Stimulated activated CD8-positive, alpha-beta memory T cell treated with anti-CD3 and anti-CD28 coated beads, Interleukin-4, amount 100 ng/mL, for 24 hours (primary cell): ENCODE data around the gene JPH3.

Experiments
- DNase-seq: peaks from one replicate; pipeline ENCODE4 v3.0.0-alpha.2; 2020; ENCODE audit warnings: low read depth

The JPH3 gene

DNA sequence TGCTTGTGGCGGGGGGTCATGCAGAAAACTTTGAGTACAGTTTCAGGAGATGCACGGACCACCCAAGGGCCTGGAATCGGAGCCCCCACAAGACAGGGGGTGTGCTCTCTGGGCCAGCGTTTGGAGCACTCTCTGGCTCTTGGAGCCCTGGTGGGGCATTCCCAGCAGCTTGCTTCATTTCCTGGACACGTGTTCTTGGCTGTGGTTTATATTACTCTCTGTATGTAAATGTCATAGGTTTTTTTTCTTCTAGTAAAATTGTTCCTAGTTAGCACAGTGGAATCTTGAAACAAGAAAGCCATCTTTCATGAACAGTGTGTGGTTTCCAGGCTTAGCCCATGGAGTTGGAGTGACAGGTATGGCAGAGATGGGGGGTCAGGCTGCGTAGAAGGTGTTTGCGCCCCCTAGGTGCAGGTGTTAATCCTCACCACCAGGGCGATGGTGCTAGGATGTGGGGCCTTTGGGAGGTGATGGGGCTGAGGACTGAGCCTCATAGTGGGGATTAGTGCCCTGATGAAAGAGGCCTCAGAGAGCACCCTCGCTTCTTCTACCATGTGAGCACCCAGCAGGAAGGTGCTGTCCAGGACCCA lies 79.8 kb downstream of the JPH3 start:
- no peak for DNase-seq

DNA sequence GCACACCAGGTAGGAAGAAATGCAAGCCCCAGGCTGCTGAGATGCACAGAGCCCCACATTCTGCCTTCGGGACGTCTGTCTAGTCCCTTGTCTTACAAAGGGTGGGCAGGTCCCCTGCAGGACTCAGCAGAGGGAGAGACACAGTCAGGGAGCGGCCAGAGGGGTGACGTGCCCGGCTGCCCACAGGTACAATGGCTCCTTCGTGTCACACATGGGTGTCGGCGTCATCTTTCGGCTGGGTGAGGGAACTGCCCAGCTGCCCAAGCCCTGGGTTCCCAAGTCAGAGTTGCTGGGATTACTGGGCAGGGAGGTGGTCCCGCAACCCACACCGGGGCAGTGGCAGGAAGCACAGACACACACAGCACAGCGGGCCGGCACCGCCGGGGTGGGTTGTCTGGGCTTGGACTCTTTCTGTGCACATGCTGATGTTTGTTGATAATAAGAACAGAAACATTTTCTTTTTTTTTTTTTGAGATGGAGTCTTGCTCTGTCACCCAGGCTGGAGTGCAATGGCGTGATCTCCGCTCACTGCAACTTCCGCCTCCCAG lies 80.6 kb downstream of the JPH3 start:
- no peak for DNase-seq

- DNase-seq = no peak
Measured at GRCh38 chr16:87684106-87684677, 81.9 kb downstream of the JPH3 start.

- no peak for DNase-seq
Measured at GRCh38 chr16:87684711-87685404, 82.5 kb downstream of the JPH3 start.

DNA sequence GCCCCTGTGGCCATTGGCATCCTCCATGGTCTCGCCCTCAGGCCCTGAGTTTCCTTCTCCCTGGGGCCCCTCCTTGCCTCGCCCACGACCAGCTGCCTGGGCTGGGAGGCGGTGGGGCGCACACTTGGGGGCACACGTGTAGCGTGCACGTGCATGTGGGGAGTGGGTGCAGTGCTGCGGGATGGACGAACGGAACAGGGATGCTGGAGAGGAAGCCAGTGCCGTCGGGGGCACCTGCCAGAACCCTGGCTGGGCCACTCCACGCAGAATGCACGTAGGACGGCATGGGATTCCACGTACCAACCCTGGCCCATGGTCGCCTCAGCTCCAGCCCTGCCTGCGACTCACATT lies 83.1 kb downstream of the JPH3 start:
- no peak for DNase-seq

DNA sequence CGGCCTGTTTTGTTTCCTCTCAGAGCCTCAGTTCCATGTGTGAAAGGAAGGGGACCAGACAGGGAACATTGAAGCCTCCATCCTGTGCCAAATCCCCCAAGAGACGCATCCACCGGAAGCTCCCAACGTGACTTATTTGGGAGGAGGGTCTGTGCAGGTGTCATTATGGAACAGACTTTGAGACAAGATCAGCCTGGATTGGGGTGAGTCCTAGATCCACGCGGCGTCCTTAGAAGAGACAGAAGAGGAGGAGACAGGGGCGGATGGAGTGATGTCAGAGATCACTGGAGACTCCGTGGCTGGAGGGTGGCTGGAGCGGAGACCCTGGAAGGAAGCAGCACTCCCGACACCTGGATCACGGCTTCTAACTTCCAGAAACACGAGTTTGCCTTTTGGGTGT lies 83.5 kb downstream of the JPH3 start:
- no peak for DNase-seq

DNA sequence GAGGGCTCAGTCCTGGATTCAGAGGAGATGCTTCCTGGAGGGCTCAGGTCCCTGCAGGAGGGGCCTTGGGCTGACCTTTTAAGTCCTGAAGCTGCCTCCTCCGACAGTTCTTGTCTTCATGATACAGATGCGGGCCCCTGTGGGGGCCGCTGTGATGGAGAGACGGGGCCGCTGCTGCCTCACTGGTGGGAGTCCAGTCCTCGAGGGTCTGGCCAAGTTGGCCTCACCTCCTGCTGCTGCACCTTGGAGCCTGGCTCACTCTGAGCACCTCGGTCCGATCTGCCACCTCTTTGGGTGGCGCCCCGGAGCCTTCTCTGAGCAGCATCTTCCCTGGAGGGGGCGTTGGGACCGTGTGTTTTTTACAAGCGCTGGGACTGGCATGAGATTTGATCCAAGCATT lies 84.4 kb downstream of the JPH3 start:
- DNase-seq = no peak

GRCh38 chr16:87687126-87687910 lies 85.0 kb downstream of the JPH3 start:
- no peak for DNase-seq

DNA sequence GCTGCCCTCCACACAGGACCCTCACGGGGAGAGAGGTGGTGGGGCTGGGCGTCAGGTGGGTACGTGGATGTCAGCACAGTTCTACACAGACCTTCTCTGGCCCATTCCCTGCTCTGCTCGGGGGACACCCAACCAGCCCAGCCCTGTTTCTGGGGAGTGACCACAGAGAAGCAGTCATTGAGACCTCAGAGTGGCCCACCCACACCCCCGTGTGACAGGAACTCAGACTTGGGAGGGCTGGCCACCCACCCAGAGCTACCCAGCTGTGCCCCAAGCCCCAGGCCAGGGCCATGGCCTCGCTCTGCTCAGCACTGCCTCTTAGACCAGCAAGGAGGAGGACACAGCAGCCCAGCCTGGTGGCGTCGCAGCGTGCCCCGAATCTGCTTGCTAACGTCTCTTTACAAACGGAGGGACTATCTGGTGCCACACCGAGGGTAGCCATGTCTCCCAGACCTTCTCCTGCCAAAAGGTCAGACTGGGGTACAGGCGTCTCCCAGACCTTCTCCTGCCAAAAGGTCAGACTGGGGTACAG lies 85.8 kb downstream of the JPH3 start:
- DNase-seq = no peak

- no peak for DNase-seq
Measured at GRCh38 chr16:87688876-87689815, 86.8 kb downstream of the JPH3 start.

DNA sequence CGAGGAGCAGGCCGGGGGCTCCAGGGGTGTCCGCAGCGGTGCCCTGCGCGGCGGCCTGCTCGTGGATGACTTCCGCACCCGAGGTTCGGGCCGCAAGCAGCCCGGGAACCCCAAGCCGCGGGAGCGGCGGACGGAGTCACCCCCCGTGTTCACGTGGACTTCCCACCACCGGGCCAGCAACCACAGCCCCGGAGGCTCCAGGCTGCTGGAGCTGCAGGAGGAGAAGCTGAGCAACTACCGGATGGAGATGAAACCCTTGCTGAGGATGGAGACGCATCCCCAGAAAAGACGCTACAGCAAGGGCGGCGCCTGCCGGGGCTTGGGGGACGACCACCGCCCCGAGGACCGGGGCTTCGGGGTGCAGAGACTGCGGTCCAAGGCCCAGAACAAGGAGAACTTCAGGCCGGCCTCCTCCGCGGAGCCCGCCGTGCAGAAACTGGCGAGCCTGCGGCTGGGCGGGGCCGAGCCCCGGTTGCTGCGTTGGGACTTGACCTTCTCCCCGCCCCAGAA lies 87.7 kb downstream of the JPH3 start:
- DNase-seq = no peak

DNA sequence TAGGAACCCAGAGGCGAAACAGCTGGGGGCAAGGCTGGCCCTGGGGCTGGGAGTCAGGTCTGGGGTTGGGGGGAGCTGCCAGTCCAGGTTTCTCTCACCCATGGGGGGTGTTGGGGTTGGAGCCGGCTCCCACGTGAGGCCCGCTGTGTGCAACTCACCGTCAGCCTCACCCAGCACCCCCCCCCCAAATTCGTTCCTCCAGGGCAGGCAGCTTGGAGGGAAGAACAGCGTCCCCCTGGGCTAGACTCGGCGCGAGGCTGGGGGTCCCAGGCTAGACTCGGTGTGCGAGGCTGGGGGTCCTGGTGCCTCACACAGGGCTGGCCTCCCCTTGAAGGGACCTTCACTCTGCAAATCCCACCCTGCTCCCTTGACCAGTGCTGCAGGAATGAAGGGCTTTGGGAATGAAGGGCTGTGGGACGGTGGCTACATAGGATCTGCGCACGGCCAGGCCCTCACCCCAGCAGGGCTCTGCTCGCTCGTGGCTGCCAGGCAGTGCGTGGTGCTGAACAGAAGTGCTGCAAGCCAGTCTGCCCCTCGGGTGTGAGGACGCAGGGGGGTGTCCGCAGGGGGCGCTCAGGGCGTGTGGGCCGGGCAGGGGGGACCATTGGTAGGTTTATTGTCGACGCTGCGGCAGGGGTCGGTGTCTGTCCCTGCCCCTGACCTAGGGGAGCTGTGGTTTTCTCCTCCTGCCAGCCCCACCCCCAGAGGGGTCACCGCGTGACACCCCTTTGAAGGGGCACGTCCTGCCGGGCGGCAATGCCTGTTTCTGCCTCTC lies 88.8 kb downstream of the JPH3 start:
- DNase-seq = no peak

DNA sequence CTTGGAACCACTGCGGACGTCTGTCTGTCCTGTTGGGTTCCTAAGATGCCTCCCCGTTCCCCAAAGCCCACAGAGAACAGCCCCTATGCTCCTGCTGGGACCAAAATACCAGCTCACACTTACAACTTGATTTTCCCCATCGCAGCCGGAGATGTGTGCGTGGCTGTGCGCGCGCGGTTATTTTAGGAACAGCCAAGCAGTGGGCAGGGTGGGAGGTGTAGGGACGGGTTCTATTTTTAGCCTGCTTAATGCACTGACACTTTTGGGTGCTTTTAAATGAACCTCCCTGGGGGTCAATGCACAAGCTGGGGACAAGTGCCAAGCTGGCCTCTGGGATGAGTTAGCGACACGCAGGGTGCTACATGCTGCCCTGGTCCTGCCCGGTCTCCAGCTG lies 89.4 kb downstream of the JPH3 start:
- DNase-seq = no peak

GRCh38 chr16:87692176-87692575 lies 89.9 kb downstream of the JPH3 start:
- DNase-seq = no peak

DNA sequence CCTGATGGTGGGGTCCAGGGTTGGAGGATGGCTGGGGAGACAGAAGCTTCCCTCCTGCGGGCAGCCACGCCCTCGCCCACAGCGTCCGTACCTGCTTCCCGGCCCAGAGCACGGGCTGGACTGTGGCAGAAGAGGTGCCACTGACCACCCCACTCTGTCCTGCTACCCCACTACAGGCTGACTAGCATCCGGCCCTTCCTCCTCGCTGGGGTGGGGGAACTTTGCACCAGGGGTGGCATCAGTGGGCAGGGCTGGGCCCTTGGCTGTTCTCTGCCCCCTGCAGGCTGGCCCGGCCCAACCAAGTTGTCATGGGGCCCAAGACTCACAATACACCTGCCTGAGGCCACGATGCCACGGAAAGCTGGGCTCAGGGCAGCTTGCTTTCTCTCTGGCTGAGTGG lies 90.4 kb downstream of the JPH3 start:
- DNase-seq = no peak

DNA sequence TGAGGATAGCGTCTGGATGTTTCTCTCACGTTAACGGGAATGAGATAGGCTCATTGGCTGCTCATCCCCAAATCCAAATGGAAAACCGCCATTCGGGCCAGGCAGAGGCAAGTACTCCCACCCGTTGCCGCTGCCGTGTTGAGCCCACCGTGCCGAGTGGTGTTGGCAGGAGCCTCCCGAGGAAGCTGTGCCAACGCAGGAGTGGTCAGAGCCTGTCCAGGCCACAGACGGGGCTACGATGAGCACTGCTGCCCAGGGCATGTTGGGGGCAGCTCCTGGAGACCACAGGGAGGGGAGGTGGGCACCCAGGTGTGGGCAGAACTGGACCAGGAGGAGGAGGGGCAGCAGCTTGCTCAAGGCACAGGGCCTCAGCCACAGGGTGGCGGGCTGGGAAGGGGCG lies 91.5 kb downstream of the JPH3 start:
- no peak for DNase-seq

DNA sequence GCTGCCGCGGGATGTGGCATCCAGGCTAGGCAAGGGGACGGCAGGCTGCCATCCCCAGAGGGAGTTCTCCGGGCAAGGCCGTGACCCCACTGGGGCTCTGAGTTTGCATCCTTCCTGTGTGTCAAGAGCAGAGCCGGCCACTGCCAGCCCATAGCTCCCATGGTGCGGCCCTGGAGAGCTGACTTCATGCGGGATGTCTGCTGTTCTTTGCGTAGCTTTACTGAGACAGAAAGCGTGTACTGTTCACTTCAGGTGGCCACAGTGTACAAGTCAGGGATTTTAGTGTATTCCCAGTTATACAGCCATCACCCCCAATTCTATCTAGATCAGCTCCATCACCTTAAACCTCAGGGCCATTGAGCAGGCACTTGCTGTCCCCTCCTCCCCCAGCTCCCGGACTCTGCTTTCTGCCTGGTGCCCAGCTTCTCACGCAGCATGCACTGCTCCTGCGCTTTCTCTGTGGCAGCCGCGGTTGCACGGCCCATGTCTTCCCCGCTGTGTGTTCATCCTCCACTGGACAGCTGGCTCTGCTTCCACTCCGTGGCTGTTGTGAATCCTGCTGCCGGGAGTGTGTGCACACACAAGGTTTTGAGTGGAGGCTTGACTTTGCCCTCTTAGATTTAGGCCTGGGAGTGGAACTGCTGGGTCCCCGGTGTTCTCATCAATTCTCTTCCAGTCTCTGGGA lies 92.3 kb downstream of the JPH3 start:
- DNase-seq = no peak

DNA sequence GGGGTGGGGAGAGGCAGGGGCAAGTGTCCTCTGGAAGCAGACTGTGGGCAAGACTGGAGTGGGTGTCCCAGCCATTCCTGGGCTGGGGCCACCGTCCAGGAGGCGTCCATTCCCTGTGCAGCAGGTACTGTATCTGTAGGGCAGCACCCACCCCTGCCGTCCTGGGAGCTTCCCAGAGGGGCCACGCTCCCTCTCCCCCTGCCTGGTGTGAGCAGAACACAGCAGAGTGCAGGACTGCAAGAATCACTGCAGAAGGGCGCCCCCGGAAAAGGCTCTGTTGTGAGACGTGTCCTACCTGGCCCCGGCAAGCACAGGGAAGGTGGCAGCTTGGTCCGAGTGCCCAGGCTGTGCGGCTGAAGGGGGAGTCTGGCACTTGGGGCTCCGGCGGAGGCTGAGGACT lies 93.2 kb downstream of the JPH3 start:
- no peak for DNase-seq

- DNase-seq = no peak
Measured at GRCh38 chr16:87696726-87697125, 94.4 kb downstream of the JPH3 start.

DNA sequence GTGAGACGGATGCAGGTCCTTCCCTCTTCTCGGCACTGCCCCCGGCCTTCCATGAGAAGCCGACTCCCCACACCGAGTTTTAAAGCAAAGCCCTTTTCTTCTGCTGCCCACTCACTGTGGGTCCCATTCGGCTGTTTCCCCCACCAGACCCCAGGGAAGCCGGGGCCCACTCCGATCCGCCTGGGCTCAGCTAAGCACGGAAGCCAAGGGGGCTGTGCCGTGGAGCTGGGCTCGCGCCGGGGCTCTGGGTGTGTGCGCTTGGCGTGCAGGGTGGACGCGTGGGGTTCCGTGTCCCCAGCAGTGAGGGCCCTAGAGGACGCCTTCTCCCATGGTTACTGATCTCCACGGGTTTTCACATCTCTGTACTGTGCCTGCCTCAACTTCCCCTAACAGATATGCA lies 94.9 kb downstream of the JPH3 start:
- DNase-seq = no peak
